ENCODE results near the gene SLC25A2.
"Not testable (repeated sequence)": the region's sequence is repeated elsewhere in the genome, so short reads cannot be mapped to it uniquely, and the experiment has no call there.

Gene SLC25A2

GRCh38 chr5:141303756-141304155 lies at the start of gene SLC25A2:
Gene SLC25A2 (minus strand): TSS chr5:141304049. CDS start chr5:141303865, 184 bp downstream.
- DNase-seq, result no peak

GRCh38 chr5:141351591-141351990 lies 47.7 kb upstream of the SLC25A2 start:
- no peak for DNase-seq

- peak; percentile 64 for DNase-seq
These were observed 46.2 kb upstream of the SLC25A2 start, which contains the start of gene PCDHGB1 for GRCh38 chr5:141349917-141350619. Gene PCDHGB1 (plus strand): TSS chr5:141350099. CDS start chr5:141350261, 162 bp downstream.

- not testable (repeated sequence) for DNase-seq
These were observed 42.2 kb upstream of the SLC25A2 start for GRCh38 chr5:141346017-141346416.

- no peak for DNase-seq
These were observed 41.5 kb upstream of the SLC25A2 start for GRCh38 chr5:141345327-141345726.

GRCh38 chr5:141343953-141344463 lies 40.2 kb upstream of the SLC25A2 start:
- DNase-seq, result no peak

- no peak for DNase-seq
These were observed 39.5 kb upstream of the SLC25A2 start, which contains the start of gene PCDHGA3 for GRCh38 chr5:141343242-141343952. Gene PCDHGA3 (plus strand): TSS chr5:141343829. CDS start chr5:141344034, 205 bp downstream.

GRCh38 chr5:141342773-141343172 lies 38.9 kb upstream of the SLC25A2 start:
- DNase-seq, result no peak

GRCh38 chr5:141340781-141341354 lies 37.0 kb upstream of the SLC25A2 start:
- not testable (repeated sequence) for DNase-seq

GRCh38 chr5:141338538-141339306 lies 34.9 kb upstream of the SLC25A2 start, which contains the start of gene PCDHGA2:
Gene PCDHGA2 (plus strand): TSS chr5:141338760.
- DNase-seq, result no peak

- DNase-seq, result not testable (repeated sequence)
These were observed 28.7 kb upstream of the SLC25A2 start for GRCh38 chr5:141332571-141332970.

- DNase-seq, result no peak
These were observed 26.6 kb upstream of the SLC25A2 start, which contains the start of gene PCDHGA1 for GRCh38 chr5:141330299-141331080. Gene PCDHGA1 (plus strand): TSS chr5:141330514.

GRCh38 chr5:141328231-141328630 lies 24.4 kb upstream of the SLC25A2 start:
- DNase-seq, result no peak

GRCh38 chr5:141326088-141326854 lies 22.4 kb upstream of the SLC25A2 start:
- peak; percentile 48 for DNase-seq

GRCh38 chr5:141322261-141322660 lies 18.4 kb upstream of the SLC25A2 start:
- DNase-seq, result no peak

GRCh38 chr5:141320225-141321169 lies 16.6 kb upstream of the SLC25A2 start, which contains the start of gene TAF7:
Gene TAF7 (minus strand): TSS chr5:141320784. CDS start chr5:141320044, 740 bp downstream.
- peak; percentile 44 for DNase-seq

GRCh38 chr5:141319699-141320098 lies 15.8 kb upstream of the SLC25A2 start:
- no peak for DNase-seq

- no peak for DNase-seq
These were observed 15.4 kb upstream of the SLC25A2 start for GRCh38 chr5:141319202-141319601.

GRCh38 chr5:141316963-141317362 lies 13.1 kb upstream of the SLC25A2 start:
- not testable (repeated sequence) for DNase-seq

All from NCI-H2081 treated with DMSO at 0.1 percent for 48 hours (cell line).